NCI-H526 treated with DMSO at 0.1 percent for 48 hours (cell line): ENCODE data around the gene TMEM81.

Experiments
- DNase-seq: peaks from one replicate; lab custom pipeline; 2025; lab: John Stamatoyannopoulos, UW

TMEM81 gene

DNA sequence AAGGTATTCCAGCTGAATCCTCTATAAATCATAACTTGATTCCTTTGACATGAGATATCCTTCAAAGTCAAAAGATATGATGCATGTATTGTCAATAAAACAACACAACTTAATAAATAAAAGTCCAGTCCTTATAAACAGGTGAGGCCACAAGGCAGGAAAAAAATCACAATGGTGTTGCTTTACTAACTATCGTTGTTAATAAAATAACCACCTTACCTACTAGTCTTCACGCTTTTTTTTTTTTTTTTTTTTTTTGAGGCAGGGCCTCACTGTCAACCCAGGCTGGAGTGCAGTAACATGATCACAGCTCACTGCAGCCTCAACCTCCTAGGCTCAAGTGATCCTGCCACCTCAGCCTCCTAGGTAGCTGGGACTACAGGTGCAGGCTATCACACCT is at the start of gene TMEM81:
Gene TMEM81, minus strand, starts transcription at position 101 of the 400 bp plus-strand sequence. CDS start 140 bp downstream, outside the sequence.
- no peak for DNase-seq

- DNase-seq, result no peak
Measured at GRCh38 chr1:205133287-205133686, 49.0 kb upstream of the TMEM81 start.

DNA sequence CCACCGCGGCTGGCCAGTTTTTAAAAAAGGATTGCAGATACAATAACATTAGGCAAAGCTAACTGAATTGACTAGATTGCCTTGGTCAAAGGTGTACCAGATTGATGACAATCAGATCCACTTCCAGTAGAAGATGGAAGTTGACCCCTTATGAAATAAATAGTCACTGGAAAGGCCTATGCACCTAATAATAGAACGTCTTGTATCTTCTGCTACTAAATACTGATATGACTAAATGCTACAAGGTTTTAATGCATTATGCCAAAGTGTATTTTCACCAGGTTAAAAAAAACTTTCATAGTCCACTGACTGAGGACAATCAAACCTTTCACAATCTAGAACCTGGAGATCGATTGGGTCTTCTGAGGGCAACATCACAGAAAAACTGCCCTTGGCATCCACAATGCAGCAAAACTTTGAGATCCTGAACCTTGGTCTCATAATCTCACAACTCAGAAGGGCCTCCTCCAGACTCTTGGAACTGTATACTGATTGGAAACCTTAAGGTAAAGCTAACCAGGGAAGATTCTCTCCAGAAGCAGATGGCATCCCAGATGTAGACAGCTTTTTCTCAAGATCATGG is 45.3 kb upstream of the TMEM81 start:
- no peak for DNase-seq

DNA sequence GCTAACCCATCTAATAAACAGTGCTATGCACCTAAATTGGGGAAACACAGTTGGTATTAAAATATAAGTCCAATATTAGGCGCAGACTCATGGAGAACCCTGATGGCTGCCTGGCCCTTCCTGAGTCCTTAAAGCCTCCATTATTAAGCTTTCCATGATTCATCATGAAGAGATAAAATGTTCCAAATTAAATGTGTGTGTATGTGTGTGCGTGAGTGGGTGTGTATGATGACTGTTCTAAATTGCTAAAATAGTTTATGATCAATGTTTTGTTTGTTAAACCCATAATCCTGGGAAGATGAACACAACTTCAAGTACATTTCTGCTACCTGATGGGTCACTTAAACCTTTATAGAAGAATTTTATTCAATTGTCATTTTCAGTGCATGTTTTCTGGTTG is 43.8 kb upstream of the TMEM81 start:
- no peak for DNase-seq

GRCh38 chr1:205127646-205128045 is 43.4 kb upstream of the TMEM81 start:
- no peak for DNase-seq

DNA sequence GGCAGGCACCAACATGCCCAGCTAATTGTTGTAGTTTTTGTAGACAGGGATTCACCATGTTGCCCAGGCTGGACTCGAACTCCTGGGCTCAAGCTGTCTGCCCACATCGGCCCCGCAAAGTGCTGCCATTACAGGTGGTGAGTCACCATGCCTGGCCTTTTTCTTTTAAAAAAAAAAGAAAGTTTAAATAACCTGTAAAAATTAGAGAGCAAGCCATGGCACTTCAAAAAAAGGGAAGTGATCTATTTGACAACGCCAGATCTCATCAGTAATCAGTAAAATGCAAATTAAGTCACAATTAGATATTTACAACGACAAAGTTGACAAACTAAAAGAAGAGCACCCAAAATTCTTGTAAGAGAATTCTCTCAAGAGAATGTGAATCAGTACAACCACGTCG is 40.5 kb upstream of the TMEM81 start:
- no peak for DNase-seq

GRCh38 chr1:205122489-205122882 is 38.2 kb upstream of the TMEM81 start:
- no peak for DNase-seq

- peak; percentile 80 for DNase-seq
Measured at GRCh38 chr1:205121660-205122488, 37.6 kb upstream of the TMEM81 start, which contains the start of gene RBBP5. RBBP5 (minus strand) TSS chr1:205121978; CDS start chr1:205121873, 105 bp downstream.

- DNase-seq, result no peak
Measured at GRCh38 chr1:205118752-205119151, 34.5 kb upstream of the TMEM81 start.

DNA sequence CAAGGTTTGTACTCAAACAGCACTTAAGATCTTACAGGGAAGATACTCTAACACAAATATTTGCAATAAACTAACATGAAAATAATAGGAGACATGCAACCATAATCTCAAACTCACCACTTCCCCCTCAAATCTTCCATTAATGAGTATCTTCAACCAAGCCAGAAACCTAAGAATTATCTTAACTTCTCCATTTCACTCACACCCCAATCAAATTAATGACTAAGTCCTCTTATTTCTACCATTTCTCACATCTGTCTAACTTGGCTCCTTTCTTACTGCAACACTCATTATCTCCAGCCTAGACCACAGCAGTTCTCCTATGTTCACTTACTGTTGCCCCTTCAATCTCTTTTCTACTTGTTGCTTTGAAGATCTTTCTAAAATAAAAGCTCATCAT is 27.1 kb upstream of the TMEM81 start:
- no peak for DNase-seq

DNA sequence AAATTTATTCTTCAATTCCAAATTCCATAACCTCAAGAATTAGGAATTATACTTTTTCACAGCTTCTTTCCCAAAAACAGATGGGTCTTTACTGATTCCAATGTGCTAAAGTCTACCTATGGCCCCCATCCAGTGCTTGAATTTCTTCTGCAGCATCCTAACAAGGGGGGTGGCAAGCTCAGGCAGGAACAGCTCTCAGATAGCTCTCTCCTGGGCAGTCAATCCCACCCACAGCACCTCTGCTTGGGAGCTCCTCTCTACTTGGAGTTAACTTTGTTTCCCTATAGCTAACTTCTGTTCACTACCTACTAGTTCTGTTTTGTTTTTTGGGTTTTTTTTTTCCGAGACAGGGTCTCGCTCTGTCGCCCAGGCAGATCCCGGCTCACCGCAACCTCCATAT is 25.5 kb upstream of the TMEM81 start:
- DNase-seq, result no peak

- DNase-seq, result no peak
Measured at GRCh38 chr1:205109269-205109668, 25.0 kb upstream of the TMEM81 start.

DNA sequence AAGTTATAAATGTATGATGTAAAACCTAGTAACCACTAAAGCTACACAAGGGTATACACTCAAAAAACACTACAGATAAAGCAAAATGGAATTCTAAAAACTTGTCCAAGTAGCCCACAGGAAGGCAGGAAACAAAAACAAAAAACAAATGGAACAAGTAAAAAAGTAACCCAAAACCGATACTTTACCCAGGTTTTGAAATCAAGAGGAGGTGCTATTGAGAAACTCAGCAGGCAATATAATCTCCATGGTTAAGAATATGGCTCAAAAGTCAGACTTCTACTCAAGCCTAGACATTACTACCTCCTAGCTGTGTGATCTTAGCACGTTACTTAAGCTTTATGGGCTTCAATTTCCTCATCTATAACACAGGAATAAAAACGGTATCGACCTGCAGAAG is 24.2 kb upstream of the TMEM81 start:
- no peak for DNase-seq

DNA sequence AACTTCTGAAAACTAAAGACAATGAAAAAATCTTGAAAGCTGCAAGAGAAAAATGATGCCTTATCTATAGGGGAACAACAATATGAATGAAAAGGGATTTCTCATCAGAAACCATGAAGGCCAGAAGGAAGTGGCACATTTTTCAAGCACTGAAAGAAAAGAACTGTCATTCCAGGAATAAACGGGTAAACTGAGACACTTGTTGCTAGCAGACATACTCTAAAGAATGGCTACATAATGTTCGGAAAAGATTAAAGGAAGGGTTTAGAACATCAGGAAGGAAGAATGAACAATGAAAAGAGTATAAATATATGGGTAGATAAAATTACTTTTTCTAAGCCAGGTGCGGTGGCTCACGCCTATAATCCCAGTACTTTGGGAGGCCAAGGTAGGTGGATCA is 23.1 kb upstream of the TMEM81 start:
- DNase-seq, result no peak

DNA sequence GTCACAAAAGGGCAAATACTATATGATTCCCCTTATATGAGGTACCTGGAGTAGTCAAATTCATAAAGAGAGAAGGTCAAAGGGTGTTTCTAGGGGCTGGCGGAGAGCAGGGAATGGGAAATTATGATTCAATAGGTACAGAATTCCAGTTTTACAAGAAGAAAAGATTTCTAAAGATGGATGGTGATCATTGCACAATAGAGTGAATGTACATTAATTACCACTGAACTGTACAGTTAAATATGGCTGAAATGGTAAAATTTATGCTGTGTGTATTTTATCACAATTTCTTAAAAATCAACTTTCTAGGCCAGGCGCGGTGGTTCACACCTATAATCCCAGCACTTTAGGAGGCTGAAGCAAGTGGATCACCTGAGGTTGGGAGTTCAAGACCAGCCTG is 18.1 kb upstream of the TMEM81 start:
- DNase-seq, result no peak

GRCh38 chr1:205098242-205098641 is 14.0 kb upstream of the TMEM81 start:
- DNase-seq, result no peak

DNA sequence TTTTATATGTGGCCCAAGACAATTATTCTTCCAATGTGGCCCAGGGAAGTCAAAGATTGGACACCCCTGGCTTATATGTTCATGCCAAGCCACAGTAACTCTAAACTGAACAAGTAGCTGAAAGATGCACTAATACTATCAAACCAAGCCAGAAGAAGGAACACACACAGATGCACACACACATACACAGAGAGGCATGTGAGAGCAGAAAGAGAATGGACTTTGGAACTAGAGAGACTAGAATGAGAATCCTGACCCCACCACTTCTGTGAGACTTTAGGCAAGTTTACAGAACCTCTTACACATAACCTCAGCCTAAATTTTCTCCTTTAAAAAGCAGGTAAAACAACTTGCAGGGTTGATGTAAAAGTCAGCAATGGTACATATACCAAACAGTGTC is 11.2 kb upstream of the TMEM81 start:
- no peak for DNase-seq

GRCh38 chr1:205091043-205091740 is 6.9 kb upstream of the TMEM81 start:
- DNase-seq, result no peak

DNA sequence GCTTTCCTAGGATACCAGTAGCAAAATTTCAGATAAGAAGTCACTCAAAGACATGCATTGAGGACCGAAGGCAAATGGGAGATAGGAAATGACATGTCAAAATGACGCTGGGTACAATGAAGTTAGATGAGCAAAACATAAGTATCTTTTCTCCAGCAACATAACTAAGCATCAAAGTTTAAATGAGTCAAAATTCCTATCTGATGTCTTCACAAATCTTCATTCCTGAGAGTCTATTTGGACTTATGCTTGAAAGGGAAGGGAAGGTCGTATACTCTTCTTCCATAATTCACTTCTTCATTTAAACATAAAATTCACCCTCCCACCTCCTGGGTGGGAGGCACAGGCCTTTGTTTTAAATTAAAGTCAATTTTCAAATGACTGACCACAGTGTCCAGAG is 4.1 kb upstream of the TMEM81 start:
- DNase-seq, result no peak

DNA sequence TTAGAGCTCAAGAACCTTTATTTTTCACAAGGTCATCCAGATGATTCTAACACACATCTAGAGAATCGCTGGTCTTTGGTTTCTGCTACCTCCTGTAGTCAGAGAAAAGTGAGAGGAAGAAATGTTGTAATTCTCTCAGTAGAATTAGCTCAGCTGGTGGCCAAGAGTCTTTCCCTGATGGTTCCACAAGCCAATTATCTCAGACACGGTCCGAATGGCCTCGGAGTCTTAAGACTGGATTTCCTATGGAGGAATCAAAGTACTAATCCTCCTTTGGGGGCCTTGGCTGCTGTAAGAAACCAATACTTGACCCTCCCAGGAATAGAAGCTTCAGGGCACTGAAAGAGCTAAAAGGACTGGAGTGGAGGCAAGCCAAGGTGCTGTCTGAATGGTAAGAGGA is 1.8 kb downstream of the TMEM81 start:
- DNase-seq, result no peak

- DNase-seq, result no peak
Measured at GRCh38 chr1:205077934-205078311, 6.3 kb downstream of the TMEM81 start.

- DNase-seq, result no peak
Measured at GRCh38 chr1:205077158-205077933, 6.9 kb downstream of the TMEM81 start.
